ENCODE results near the gene ZNF771.
A peak's percentile ranks its signal among the peaks of the same experiment; 100 is the strongest.

GRCh38 chr16:30429678-30430427 is 22.4 kb downstream of the ZNF771 start, which contains the start of gene DCTPP1:
- no peak for TF ChIP-seq REST (IDR thresholded peaks at IDR 0.05; ENCODE audit: unreplicated experiment)
- TF ChIP-seq CTCF (conservative IDR thresholded peaks at IDR 0.05; ENCODE audit: low read depth in 2 of 2): peak; percentile 84 to 95
- no peak for TF ChIP-seq EZH2 (IDR thresholded peaks at IDR 0.05; ENCODE audit: low read depth, unreplicated experiment)
- TF ChIP-seq EZH2phosphoT487 (IDR thresholded peaks at IDR 0.05; ENCODE audit: unreplicated experiment): no peak
- peak; percentile 68 for TF ChIP-seq POLR2AphosphoS5 (IDR thresholded peaks at IDR 0.05; ENCODE audit: low read depth)
- no peak for TF ChIP-seq ZNF331 (CRISPR knock-in tag; IDR thresholded peaks at IDR 0.05; ENCODE audit: low read depth)
- TF ChIP-seq ZNF462 (CRISPR knock-in tag; IDR thresholded peaks at IDR 0.05): no peak
